ENCODE results near the gene LRRC75B. TPM values are rescaled to one million over a fixed set of nuclear protein-coding genes. Genes with fewer than 3 reads are reported as not detected.
"Not testable (repeated sequence)": the region's sequence is repeated elsewhere in the genome, so short reads cannot be mapped to it uniquely, and the experiment has no call there.

LRRC75B gene
- total and polyA plus RNA-seq, 10 donors, result 2.9 to 6.7 (median 5.4) TPM

DNA sequence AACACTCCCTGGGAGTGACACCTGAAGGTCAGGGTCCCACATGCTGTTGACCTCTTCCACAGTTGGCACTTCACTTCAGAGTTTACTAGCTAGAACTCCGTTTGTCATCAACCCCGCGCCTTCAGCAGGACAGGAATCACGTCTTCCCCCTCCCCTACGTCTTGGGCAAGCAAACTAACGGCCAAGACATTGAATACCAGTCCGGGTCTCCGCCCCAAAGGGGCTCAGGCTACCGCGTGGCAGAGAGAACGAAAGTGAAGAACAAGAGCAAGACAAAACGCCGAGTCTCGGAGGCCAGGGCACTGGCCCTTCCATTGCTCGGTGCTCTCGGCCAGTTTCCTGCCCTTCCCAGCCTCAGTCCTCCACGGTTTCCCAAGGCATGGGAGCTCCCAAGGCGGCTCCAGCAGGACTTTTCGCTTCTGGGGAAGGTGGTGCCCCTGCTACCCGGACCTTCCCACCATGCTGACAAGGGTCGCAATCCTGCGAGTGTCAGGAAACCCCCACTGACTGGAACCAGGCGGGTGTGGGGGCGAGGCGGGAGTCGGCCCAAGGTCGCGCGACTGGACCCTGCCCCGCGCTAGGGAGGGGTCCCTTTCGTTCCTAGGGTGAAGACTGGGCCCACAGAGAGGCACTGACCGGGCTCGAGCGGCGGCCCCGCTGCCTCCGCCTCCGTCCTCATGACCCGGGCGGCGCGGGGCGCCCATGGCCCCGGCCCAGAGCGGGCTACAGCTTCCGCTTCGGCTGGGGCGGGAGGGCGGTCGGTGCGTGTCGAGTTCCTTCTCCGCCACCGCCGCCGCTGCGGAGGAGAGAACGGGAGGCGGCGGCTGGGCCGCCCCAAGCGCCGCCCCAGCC is 38.3 kb downstream of the LRRC75B start, which contains the start of gene GUCD1:
Gene GUCD1 (minus strand): TSS at position 826 of the 852 bp plus-strand sequence. CDS start 147 bp downstream, at position 679.
- Histone ChIP-seq H3K4me1 (peaks cover 52 to 86% (median 81%) of the 10 kb centered on the region in 6 donors), H3K9me3 (no peaks in the 10 kb centered on the region)

DNA sequence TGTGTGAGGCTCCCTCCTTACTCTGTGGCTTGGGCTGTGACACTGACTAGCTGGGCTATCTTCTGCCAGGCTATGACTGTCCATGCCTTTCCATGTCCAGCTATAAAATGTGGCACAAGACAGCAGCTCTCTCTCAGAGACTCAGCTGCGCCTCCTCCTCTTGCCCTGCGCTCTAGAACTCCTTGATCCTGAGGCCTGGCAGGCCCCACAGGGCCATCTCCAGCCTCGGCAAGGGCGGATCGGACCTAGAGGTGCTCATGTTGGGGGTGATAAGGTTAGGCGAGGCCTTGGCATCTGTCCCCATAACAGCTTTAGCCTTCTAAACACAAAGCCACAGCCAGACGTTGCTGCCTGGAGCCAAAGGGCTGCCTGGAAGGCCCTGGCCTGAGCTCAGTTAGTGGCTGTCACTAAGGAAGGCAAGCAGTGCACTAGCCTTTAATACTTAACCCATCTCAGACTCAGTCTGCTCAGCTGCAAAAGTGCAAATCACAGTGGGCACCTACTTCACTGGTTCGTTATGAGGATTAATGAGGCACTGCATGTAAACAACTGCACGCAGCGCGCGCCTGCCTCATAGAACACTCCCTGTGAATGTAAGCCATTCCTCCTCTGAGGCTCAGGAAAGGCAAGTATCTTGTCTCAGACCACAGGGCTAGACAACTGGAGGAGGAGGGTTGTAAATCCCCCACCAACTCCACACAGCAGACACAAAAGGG is 39.1 kb downstream of the LRRC75B start:
- Histone ChIP-seq H3K4me3 (peak overlapping the region; percentile 83 to 99 (median 94)), H3K27me3 (replicated peaks in 1 of 7) (no peaks in the 10 kb centered on the region), H3K9me3 (no peaks in the 10 kb centered on the region), H3K36me3 (peaks cover 0 to 50% (median 27%) of the 10 kb centered on the region in 6 donors), H3K4me1 (peaks cover 44 to 85% (median 78%) of the 10 kb centered on the region in 6 donors), H3K27ac (peak overlapping the region; percentile 94 to 99 (median 98))
- WGBS, 5 donors, result 46 to 58% (median 52%) methylated on average over 10 to 12 of the region's 12 CpGs
- peak; percentile 76 for DNase-seq
- TF ChIP-seq CTCF (IDR thresholded peaks at IDR 0.05 in 8 of 11, conservative IDR thresholded peaks at IDR 0.05 in 3 of 11), result no peak
- no peak for TF ChIP-seq POLR2AphosphoS5 (IDR thresholded peaks at IDR 0.05)
- no peak for TF ChIP-seq POLR2A (IDR thresholded peaks at IDR 0.05)
- intact Hi-C loops (cut with DNase I; ENCODE audit: low total_unique reads), result no loop called here

More for the DNA sequence above, 38.3 kb downstream of the LRRC75B start, which contains the start of gene GUCD1:
- Histone ChIP-seq H3K36me3 (peaks cover 0 to 50% (median 29%) of the 10 kb centered on the region in 6 donors), H3K27ac (peak within 1 kb of the TSS; percentile 94 to 99 (median 98)), H3K4me3 (peak within 1 kb of the TSS; percentile 83 to 99 (median 94)), H3K27me3 (replicated peaks in 1 of 7) (no peaks in the 10 kb centered on the region)
- 0 to 1% (median 0%) methylated on average over 30 to 64 of the region's 64 CpGs for WGBS, 5 donors
- no peak for DNase-seq
- TF ChIP-seq POLR2AphosphoS5 (IDR thresholded peaks at IDR 0.05) (peak; percentile 90 to 93 (median 91)), CTCF (IDR thresholded peaks at IDR 0.05 in 8 of 11, conservative IDR thresholded peaks at IDR 0.05 in 3 of 11) (no peak), POLR2A (IDR thresholded peaks at IDR 0.05) (peak in 2 of 3 donors; percentile 82 to 86)
- intact Hi-C loops (cut with DNase I; ENCODE audit: low total_unique reads), result no loop called here

GRCh38 chr22:24552503-24553286 is 40.2 kb downstream of the LRRC75B start:
- Histone ChIP-seq H3K27ac (peak overlapping the region in 7 of 8 donors; percentile 0 to 99 (median 98)), H3K4me1 (peaks cover 42 to 80% (median 70%) of the 10 kb centered on the region in 6 donors), H3K4me3 (peak overlapping the region in 4 of 8 donors; percentile 83 to 97 (median 88)), H3K36me3 (peaks cover 0 to 50% (median 27%) of the 10 kb centered on the region in 6 donors)
- intact Hi-C loops (cut with DNase I; ENCODE audit: low total_unique reads); H3K27me3 ChIP-seq (replicated peaks in 1 of 7); H3K9me3 ChIP-seq: not testable (repeated sequence)
- 70 to 84% (median 75%) methylated on average over 10 of the region's 10 CpGs for WGBS, 5 donors
- peak in 1 of 3 donors; percentile 10 for TF ChIP-seq POLR2A (IDR thresholded peaks at IDR 0.05)
- TF ChIP-seq POLR2AphosphoS5 (IDR thresholded peaks at IDR 0.05), result peak in 1 of 3 donors; percentile 71
- DNase-seq, result peak; percentile 61

DNA sequence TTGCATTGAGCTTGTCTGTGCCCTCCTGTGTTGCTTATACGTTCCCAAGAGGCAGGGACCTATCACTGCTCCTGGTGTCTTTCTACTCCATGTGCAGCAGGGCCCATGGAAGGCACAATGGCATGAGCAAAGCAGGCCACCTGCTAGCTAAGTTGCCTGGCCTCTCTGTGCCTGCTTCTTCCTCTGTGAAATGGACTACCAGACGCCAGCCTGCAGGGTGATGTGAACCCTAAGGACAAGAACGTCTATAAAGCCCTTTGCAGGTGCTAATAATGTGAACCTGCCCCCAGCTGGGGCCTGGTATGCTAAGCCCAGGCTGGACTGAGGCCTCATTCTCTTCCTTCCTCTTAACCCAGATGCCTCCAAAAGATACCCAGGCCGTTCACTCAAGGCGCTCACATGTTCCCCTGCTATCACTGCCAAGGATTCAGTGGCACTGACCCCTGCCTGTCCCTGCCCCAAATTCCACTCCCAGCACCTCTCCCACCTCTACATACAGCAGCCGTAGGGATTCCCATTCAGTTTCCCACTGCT is 41.9 kb downstream of the LRRC75B start:
- Histone ChIP-seq H3K4me1 (peaks cover 32 to 63% (median 54%) of the 10 kb centered on the region in 6 donors), H3K27ac (peak overlapping the region in 5 of 8 donors; percentile 17 to 99 (median 49)), H3K4me3 (no peak overlapping the region), H3K36me3 (peaks cover 0 to 62% (median 40%) of the 10 kb centered on the region in 6 donors), H3K27me3 (replicated peaks in 1 of 7) (no peaks in the 10 kb centered on the region), H3K9me3 (no peaks in the 10 kb centered on the region)
- intact Hi-C loops (cut with DNase I; ENCODE audit: low total_unique reads), result no loop called here
- TF ChIP-seq CTCF (IDR thresholded peaks at IDR 0.05 in 8 of 11, conservative IDR thresholded peaks at IDR 0.05 in 3 of 11) (no peak), POLR2A (IDR thresholded peaks at IDR 0.05) (no peak), POLR2AphosphoS5 (IDR thresholded peaks at IDR 0.05) (no peak)
- WGBS, 5 donors, result 48 to 60% (median 58%) methylated on average over 6 of the region's 6 CpGs
- DNase-seq, result no peak
